ENCODE data around the gene TRIM31. TPM values are rescaled to one million over a fixed set of nuclear protein-coding genes. Genes with fewer than 3 reads are reported as not detected.
A peak's percentile ranks its signal among the peaks of the same experiment; 100 is the strongest.

Gene TRIM31
- polyA plus RNA-seq, 1 of the 3 experiments (the other 2 are of a cell fraction): not detected

DNA sequence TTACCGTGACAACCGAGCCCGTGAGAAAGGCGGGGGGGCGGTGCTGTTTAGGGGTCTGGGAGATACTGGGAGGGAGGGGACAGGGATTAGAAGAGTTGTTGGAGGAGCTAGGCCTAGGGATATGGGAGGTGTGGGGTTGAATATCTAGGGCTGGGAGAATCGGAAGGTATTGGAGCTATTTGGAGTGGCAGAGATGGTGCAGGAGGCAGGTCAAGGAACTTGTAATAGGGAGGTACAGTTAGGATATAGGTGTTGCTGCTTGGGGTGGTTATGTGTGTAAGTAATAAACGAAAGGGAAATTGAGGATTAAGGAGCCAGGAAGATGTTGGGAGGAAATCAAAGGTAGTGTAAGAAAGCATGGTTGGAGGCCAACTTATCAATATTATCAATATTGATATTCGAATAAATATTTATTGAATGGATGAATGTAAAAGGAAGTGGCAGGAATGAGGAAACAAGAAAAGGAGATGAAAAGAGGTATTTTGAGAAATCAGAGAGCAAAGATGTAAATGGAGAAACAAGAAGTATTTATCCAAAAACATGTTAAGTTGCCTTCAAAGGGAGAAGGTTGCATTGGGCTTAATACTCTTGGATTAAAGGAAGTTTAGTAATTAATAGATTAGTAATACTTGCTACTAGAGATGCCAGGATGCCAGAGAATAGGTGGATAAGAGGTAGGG is 45.3 kb downstream of the TRIM31 start (continued):
- TF ChIP-seq RAD21 (IDR thresholded peaks at IDR 0.05; ENCODE audit: low read length) (no peak), JUND (IDR thresholded peaks at IDR 0.05) (no peak)

DNA sequence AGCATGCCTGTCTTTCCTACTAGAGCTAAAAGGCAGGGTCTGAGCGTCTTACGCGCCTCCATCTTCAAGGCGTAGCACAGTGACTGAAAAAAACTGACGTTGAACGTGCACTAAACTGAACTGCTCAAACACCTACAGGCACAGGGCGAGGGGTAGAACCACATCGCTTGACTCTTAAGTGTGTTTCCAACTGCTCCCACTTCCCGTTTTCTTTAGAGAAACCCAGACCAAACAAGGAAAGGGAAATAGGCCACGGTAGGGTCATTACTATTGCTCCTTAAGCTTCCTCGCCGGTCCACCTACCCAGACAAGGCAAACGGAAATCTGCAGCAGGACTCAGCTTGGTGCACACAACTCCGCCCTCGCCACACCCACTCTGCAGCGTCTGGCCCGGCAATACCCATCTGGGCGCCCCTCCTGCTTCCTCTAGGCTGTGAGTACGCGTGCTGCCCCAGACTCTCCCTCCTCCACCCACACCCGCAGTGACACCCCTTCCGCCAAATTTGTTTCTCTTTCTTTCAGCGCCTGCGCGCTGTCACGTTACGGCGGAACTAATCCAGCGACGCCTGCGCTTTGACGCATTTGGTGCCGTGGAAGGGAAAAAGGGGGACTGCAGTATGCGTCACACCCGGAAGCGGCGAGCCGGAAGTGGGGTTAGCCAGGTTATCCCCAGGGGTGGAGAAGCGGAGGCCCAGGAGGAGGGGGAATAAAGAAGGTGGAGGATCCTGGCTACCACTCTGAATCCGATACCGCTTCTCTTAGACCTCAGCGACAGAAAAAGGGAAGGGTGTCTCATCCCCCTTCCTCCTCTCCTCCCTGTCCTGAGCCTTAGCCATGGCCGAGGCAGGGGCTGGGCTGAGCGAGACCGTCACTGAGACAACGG is 46.1 kb downstream of the TRIM31 start, which contains the start of gene PPP1R11:
TSS of gene PPP1R11 (plus strand) at position 622 of the 883 bp plus-strand sequence. CDS start at position 835, 213 bp downstream.
- peak within 1 kb of the TSS; percentile 84 to 97 for H3K27ac ChIP-seq (ENCODE audit: low read depth in 2 of 2, low read length in 1 of 2)
- peak within 1 kb of the TSS; percentile 86 for H3K4me2 ChIP-seq
- peak within 1 kb of the TSS; percentile 69 for H3K9ac ChIP-seq
- H3K79me2 ChIP-seq (ENCODE audit: insufficient read depth): peaks cover 33% of the 10 kb centered on the region
- no peaks in the 10 kb centered on the region for H4K20me1 ChIP-seq (ENCODE audit: insufficient read depth)
- peaks cover 0 to 19% of the 10 kb centered on the region in 2 experiments; a peak in 2 of 4 replicates for H3K4me1 ChIP-seq (ENCODE audit: control insufficient read depth in 1 of 2, insufficient read depth in 2 of 2, low read depth in 1 of 2, low read length in 1 of 2)
- peaks cover 6% of the 10 kb centered on the region for H3F3A ChIP-seq (replicated peaks; ENCODE audit: insufficient read depth)
- H3K36me3 ChIP-seq (replicated peaks in 1 of 2; ENCODE audit: control insufficient read depth in 1 of 2, insufficient read depth in 2 of 2, low read length in 1 of 2): peaks cover 11 to 36% of the 10 kb centered on the region in 2 experiments
- H3K9me2 ChIP-seq: no peaks in the 10 kb centered on the region
- peak within 1 kb of the TSS; percentile 90 for H2AFZ ChIP-seq (ENCODE audit: low read depth)
- peak within 1 kb of the TSS; percentile 74 to 80 for H3K4me3 ChIP-seq (ENCODE audit: low read depth in 2 of 2, low read length in 1 of 2)
- no peaks in the 10 kb centered on the region for H3K9me3 ChIP-seq
- peak; percentile 91 for DNase-seq
- ChIA-PET CTCF (interaction anchor here (1.6 kb wide), 1 partner anchor 64 kb away, joined by 6 read pairs; no protein-coding TSS in a partner anchor), POLR2A (interaction anchor here (1.0 to 1.3 kb wide), 4 partner anchors 8 to 36 kb away, joined by 3 to 6 read pairs (median 4); no protein-coding TSS in a partner anchor)
- H3K27me3 ChIP-seq (ENCODE audit: insufficient read depth): no peaks in the 10 kb centered on the region
- under 1% methylated on average over 45 of the region's 46 CpGs for WGBS (ENCODE audit: low lambda C conversion rate)
- TF ChIP-seq JUND (IDR thresholded peaks at IDR 0.05) (peak; percentile 37), CHD2 (IDR thresholded peaks at IDR 0.05; ENCODE audit: low read length, partially characterized antibody) (peak; percentile 26), FOXJ3 (CRISPR knock-in tag; IDR thresholded peaks at IDR 0.05) (no peak), TAF1 (IDR thresholded peaks at IDR 0.05; ENCODE audit: borderline replicate concordance, low read depth, low read length) (peak; percentile 86), POLR2AphosphoS5 (IDR thresholded peaks at IDR 0.05; ENCODE audit: low read depth, low read length) (peak; percentile 93), SMC3 (IDR thresholded peaks at IDR 0.05; ENCODE audit: low read depth, low read length) (0 out of 2 replicates have a peak, but pooled peaks have one; percentile 6), GABPA (IDR thresholded peaks at IDR 0.05; ENCODE audit: low read depth) (peak; percentile 96), FOXM1 (IDR thresholded peaks at IDR 0.05; ENCODE audit: low read depth) (no peak), RCOR1 (IDR thresholded peaks at IDR 0.05; ENCODE audit: low read length) (no peak), TCF12 (IDR thresholded peaks at IDR 0.05) (peak; percentile 45; the same call in 1 of the 2 replicates), TEAD4 (IDR thresholded peaks at IDR 0.05; ENCODE audit: borderline replicate concordance, insufficient read depth) (no peak), YY1 (IDR thresholded peaks at IDR 0.05; ENCODE audit: low read depth) (0 out of 2 replicates have a peak, but pooled peaks have one; percentile 52), MEF2A (IDR thresholded peaks at IDR 0.05; ENCODE audit: borderline replicate concordance, low read depth) (no peak), RAD21 (IDR thresholded peaks at IDR 0.05; ENCODE audit: low read length) (no peak), NRF1 (IDR thresholded peaks at IDR 0.05; ENCODE audit: low read depth, low read length) (peak; percentile 94), SIN3A (IDR thresholded peaks at IDR 0.05; ENCODE audit: borderline replicate concordance, low read depth, low read length) (peak; percentile 82), MXI1 (IDR thresholded peaks at IDR 0.05; ENCODE audit: low read depth, low read length) (peak; percentile 90), GATA2 (CRISPR knock-in tag; IDR thresholded peaks at IDR 0.05) (no peak)
- TF ChIP-seq, protein P1, sequence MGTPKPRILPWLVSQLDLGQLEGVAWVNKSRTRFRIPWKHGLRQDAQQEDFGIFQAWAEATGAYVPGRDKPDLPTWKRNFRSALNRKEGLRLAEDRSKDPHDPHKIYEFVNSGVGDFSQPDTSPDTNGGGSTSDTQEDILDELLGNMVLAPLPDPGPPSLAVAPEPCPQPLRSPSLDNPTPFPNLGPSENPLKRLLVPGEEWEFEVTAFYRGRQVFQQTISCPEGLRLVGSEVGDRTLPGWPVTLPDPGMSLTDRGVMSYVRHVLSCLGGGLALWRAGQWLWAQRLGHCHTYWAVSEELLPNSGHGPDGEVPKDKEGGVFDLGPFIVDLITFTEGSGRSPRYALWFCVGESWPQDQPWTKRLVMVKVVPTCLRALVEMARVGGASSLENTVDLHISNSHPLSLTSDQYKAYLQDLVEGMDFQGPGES (IDR thresholded peaks at IDR 0.05; ENCODE audit: low read depth, low read length): no peak
- TF ChIP-seq, protein P2, sequence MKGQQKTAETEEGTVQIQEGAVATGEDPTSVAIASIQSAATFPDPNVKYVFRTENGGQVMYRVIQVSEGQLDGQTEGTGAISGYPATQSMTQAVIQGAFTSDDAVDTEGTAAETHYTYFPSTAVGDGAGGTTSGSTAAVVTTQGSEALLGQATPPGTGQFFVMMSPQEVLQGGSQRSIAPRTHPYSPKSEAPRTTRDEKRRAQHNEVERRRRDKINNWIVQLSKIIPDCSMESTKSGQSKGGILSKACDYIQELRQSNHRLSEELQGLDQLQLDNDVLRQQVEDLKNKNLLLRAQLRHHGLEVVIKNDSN (IDR thresholded peaks at IDR 0.05; ENCODE audit: borderline replicate concordance, low read depth): no peak
- TF ChIP-seq, protein P3, sequence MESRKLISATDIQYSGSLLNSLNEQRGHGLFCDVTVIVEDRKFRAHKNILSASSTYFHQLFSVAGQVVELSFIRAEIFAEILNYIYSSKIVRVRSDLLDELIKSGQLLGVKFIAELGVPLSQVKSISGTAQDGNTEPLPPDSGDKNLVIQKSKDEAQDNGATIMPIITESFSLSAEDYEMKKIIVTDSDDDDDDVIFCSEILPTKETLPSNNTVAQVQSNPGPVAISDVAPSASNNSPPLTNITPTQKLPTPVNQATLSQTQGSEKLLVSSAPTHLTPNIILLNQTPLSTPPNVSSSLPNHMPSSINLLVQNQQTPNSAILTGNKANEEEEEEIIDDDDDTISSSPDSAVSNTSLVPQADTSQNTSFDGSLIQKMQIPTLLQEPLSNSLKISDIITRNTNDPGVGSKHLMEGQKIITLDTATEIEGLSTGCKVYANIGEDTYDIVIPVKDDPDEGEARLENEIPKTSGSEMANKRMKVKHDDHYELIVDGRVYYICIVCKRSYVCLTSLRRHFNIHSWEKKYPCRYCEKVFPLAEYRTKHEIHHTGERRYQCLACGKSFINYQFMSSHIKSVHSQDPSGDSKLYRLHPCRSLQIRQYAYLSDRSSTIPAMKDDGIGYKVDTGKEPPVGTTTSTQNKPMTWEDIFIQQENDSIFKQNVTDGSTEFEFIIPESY (IDR thresholded peaks at IDR 0.05; ENCODE audit: borderline replicate concordance, low read depth): no peak
- TF ChIP-seq, protein P4, sequence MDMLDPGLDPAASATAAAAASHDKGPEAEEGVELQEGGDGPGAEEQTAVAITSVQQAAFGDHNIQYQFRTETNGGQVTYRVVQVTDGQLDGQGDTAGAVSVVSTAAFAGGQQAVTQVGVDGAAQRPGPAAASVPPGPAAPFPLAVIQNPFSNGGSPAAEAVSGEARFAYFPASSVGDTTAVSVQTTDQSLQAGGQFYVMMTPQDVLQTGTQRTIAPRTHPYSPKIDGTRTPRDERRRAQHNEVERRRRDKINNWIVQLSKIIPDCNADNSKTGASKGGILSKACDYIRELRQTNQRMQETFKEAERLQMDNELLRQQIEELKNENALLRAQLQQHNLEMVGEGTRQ (IDR thresholded peaks at IDR 0.05; ENCODE audit: borderline replicate concordance, low read depth, low read length): no peak
- TF ChIP-seq, protein P5, sequence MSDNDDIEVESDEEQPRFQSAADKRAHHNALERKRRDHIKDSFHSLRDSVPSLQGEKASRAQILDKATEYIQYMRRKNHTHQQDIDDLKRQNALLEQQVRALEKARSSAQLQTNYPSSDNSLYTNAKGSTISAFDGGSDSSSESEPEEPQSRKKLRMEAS (IDR thresholded peaks at IDR 0.05; ENCODE audit: low read depth): peak; percentile 91
